ENCODE measurements around the gene LSM6.

LSM6 gene

DNA sequence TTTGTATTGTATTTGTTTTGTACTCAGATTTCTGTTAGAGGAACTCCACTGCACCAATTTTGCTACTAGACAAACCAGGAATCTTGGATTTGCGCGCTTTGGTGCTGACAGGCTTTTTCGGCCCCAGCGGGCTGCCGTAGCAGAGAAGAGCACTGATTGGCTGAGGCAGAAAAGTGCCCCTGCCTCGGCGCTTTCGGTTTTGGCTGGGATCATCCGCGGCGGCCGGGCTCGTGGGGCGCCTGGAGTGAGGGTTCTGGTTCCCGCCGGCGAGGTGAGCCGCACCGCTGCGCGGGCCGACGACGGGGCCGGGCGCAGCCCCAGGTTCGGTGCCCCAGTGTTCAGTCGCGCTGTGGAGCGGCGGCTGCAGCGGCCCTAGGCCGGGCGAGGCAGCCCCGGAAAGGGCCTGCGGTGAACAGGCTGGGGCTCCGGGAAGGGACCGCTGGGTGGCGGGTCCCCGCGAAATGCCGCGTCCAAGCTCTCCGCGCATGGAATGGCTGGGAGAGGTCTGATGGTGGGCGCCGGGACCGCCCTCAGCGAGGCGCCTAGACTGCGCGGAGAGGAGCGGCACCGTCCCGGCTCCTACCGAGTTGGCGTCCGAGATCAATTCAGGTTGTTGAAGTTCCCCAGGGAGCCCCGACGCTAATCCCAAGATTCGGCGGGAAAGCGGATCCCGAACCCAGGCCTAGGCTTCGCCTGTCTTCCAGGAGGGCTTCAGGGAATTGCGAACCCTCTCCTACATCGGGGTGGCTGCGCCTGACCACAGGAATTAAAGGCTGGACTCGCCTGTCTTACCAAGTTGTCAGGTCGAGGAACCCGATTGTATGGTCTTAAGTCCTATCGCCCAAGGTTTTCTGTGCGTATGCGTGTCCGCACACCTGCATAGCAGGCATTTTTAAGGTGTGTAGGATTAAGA is at the start of gene LSM6:
Gene LSM6 (plus strand): TSS at position 178 of the 913 bp plus-strand sequence. CDS start 7,204 bp downstream, outside the sequence.
- DNase-seq (ENCODE audit: low read depth), result peak; percentile 40

DNA sequence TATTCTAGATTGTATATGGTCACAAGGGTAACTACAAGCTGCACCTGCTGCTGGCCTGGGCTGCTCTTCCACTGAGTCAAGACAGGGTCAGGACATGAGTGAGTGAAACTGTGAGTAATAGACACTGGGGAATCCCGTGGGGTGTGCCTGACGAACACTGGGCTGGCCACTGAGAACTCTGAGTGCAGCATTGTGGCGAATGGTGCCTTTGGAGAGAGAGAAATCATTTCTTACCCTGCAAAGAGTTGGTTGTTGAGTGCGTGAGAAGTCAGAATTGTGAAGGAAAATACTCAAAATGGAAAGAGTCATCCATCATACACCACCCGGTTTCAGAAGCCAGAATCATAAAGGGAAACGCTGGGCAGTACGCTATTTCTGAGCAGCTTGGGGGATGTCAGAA is 43.1 kb upstream of the LSM6 start:
- no peak for DNase-seq (ENCODE audit: low read depth)

DNA sequence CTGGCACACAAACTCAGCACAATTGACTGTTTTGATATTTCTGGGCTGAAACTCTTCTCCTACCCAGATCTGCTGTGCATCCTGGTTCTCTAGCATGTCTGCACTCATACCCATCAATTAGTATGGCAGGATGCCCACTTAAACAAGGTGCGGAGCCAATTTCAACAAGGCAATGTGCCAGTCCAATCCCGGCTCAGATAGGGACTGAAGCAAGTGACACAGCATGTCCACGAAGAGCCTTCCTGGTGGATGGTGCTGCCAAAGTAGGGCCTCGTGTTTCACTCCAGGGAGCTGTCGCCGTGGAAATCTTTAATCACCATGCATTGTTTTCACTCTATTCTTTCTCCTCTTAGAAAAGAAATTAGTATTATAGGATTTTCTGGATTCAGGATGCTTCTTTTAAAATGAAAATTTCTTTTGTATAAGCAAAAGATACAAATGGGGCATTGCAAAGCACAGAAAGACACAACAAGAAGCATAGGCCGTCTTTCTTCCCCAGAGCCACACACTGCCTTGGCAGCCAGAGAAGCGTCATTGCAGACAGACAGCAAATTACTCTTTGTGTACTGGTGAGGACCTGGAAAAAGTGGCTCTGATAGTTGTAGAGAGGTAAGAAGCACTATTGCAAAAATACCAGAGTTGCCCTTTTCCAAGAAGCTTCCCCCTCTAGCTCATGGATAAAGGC is 40.6 kb upstream of the LSM6 start:
- DNase-seq (ENCODE audit: low read depth), result no peak

DNA sequence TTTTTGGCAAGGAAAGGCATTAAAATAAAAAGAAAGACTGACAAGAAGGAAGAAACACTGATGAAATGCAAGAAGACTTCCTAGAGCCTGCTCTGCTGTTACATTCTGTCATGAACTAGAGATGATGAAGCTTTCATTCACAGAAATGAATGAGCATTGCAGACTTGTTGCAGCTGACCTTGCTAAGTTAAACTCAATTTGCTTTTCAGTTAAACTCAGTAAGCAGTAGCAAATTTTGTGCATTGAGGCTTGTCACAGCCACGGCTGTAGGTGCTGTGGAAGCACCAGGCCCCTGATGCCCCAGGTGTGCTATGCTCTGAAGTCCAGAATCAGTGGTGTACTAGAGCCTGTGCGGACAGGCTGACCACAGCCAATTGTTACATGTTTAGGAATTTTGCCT is 39.6 kb upstream of the LSM6 start:
- no peak for DNase-seq (ENCODE audit: low read depth)

DNA sequence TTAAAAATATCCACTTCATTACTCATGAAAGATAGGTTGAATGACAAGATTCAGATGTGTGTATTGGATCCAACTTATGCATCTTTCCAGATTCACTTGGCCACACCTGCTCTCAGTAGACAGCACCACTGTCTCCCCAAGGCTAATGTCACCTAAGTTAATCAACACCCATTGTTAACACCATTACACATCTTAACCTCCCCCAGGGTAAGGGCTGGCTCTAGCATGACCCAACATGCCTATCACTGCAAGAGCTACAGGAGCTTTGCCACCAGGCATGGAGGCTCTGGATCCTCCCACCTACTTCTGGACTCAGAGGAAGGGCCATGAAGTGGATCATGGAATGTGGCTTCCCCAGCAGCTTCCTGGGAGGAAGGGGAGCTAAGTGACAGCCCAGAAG is 32.8 kb upstream of the LSM6 start:
- no peak for DNase-seq (ENCODE audit: low read depth)

DNA sequence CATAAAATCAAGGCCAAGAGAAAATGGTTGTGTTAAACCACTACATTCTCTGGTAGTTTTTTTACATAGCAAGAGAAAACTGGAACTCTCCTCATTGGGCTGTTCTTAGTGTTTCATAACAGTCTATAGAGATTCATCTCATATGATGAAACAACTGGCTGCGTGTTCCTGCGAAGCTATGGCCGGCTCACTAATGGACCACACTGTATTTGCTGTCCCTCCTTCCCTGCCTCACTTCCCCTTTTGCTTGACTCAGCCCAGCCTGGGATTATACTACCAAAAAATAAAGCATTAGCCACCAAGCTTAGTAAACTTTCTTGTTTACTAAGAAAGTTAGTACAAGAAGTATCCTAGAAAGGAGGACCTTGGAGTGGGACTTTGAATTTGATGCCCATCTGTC is 31.6 kb upstream of the LSM6 start:
- DNase-seq (ENCODE audit: low read depth), result no peak

DNA sequence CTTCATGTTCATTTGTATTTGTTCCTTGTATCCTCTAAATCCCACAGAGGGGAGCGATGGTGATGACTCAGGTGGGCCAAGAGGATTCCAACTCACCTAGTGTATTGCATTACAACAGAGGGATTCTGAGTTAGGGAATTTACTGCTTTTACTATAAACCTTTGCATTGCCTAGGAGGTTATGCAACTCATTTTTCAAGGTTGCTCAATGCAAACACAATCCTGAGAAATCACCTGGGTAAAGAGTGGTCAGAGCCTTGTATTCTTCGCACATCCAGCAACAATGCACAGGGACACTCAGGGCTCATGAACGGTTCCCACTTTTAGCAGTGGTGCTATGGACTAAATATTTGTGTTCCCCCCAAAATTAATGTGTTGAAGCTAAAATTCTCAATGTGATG is 28.6 kb upstream of the LSM6 start:
- no peak for DNase-seq (ENCODE audit: low read depth)

DNA sequence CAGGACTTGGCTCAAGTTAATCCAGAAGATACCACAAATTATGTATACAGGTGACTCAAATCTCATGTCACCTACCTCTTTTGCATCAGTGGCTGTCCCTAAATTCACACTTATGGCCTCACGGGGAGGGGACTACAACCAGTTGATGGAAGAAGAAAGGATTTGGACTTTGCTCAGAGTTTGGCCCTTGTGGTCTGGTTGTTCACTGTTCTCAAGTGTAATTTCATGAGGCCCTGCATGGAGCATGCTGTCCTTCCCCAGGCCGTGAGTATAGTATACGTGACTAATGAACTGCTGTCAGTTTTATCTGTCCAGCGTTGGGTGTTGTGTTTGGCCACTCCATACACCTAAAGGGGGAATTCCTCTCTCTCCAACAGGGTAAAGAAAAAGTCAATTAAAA is 27.5 kb upstream of the LSM6 start:
- DNase-seq (ENCODE audit: low read depth), result no peak

DNA sequence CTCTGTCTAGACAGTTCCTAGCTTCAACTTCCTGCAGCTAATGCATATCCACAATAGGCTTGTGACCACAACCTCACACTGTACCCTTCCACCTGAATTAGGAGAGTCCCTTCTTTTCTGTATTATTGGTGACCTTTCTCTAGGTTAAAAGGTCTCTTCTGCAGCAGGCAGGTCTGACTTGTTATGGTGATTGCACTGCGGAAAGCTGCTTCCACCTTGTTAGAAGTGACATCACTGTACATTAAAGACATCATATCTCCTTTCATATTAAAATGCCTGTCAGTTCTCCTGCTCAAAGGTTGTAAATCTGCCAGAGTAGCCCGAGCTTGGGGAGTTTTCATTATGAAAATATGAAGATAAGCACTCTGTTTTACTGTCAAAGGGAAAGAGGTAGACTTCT is 21.5 kb upstream of the LSM6 start:
- no peak for DNase-seq (ENCODE audit: low read depth)

DNA sequence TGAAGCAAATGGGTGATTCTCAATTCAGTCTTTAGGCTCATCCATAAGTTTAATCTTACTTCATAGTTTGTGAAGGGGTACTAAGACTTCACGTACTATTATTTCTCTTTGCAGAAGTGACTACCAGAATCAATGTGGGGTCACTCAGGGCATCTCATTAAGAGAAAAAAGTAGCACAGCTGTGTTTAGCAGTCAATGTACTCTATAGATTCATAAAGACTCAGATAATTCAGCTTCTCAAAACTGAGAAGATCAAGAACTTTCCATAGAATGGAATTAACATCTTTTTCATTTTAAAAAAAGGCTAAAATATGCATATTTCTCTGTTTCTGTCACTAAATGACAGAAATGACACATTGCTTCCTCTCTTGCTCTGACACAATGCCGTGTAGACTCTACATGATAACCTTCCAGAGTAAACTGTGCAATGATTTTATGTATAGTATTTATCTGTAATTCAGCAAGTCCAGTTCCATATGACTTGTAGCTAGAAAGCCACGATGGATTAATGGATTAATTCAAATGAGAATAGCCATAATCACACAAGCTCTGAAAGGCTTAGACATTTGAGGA is 20.3 kb upstream of the LSM6 start:
- no peak for DNase-seq (ENCODE audit: low read depth)

DNA sequence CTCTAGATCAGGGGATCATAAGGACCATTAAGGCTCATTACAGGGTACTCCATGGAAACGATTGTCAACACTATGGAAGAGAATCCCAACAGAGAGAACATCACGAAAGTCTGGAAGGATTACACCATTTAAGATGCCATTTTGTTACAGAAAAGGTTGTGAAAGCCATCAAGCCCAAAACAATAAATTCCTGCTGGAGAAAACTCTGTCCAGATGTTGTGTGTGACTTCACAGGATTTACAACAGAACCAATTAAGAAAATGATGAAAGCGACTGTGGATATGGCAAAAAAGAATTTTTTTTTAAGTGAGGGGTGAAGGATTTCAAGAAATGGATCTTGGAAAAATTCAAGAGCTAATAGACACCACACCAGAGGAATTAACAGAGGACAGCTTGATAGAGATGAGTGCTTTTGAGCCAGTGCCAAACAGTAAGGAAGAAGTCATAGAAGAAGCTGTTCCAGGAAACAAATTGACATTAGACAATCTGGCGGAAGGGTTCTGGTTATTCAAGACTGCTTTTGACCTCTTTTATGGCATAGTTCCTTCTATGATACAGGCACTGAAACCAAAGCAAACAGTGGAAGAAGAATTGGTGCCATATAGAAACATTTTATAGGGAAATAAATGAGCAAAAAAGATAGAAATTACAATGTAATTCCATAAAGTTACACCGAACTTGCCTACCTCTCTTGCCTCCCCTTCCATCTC is 17.3 kb upstream of the LSM6 start:
- DNase-seq (ENCODE audit: low read depth), result no peak

DNA sequence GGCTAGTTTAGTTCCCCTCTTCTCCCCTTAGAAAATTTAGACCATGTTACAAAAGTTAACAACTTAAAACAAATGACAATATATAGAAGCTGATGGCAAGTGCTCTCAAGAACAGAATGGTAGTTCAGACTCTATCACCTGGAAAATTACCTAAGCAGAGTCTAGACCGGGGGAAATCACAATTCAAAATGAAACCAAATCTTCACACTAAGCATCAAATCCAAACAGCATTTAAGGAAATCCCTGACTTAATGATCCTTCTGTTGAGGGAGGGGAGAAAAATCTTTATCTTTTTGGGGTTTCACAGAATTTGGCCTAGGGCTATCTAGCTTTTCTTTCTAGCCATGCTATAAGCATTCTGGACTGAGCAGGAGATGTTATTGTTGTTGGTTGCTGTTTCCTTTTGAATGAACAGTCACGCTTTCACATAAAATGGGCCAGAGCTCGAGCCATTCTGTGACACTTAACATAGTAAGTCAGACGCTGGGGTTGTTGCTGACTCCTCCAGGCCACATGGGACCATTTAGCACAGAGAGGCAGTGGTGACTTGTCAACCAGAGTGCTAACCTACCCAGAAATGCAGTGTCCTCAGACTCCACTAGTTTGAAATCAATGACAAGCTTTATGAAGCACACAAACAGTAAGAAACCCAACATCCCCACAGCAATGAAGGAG is 16.0 kb upstream of the LSM6 start:
- no peak for DNase-seq (ENCODE audit: low read depth)

DNA sequence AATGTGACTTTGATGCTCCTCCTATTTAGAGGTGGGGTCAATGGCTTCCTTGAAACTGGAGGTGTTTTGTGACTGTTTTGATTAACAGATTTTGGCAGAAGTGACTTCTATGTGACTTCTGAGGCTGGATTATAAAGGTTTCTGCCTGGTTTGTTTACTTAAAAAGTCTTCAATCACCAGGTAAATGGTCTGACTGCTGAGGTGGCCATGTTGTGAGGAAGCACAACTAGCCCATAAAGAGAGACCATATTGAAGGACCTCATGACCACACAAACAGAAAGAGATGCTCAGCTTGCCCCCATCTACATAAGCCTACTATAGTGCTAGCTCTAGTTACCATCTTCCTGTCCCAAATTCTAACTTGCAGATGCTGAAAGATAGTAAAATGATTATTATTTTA is 14.3 kb upstream of the LSM6 start:
- DNase-seq (ENCODE audit: low read depth), result no peak

DNA sequence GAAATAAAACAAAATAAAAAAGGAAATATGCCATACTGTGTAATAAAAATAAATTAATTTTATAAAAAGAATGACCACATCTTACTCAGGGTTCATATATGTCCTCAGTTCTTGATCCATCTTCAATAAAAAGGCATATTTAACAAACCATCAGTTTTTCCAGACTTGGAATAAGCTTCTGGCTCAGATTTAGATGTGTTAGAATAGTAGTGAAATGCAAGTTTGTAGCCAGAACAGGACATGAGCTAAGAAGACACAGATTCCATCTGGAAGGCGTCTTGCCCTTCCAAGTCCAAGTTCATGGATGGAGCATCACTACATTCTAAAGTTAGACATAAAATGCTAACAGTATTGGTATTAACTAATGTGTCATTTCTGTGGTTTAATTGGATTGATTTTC is 10.3 kb upstream of the LSM6 start:
- no peak for DNase-seq (ENCODE audit: low read depth)

DNA sequence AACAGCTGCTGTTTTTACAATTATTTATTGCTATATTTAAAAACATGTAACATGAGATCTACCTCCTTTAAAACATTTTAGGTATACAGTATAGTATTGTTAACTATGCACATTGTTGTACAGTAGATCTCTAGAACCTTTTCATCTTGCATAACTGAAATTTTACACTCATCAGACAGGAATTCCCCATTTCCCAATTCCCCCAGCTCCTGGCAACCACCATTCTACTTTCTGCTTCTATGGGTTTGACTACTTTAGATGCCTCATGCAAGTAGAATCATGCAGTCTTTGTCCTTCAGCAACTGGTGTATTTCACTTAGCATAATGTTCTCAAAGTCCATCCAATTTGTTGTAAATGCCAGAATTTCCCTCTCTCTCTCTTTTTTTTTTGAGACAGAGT is 9.7 kb upstream of the LSM6 start:
- DNase-seq (ENCODE audit: low read depth), result no peak

DNA sequence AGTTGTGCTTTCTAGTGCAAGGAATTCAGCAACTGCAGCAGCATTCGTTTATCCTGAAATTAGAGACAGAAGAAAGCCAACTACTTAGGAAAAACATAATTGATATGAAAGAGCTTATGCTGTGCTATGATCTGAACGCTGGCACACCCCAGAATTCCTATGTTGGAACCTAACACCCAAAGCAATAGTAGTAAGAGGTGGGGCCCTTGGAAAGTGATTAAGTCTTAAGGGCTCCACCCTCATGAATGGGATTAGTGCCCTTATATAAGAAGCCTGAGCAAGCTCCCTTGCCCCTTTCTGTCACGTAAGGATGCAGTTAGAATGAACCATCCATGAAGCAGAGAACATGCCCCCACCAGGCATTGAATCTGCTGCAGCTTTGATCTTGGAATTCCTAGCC is 5.4 kb upstream of the LSM6 start:
- no peak for DNase-seq (ENCODE audit: low read depth)

DNA sequence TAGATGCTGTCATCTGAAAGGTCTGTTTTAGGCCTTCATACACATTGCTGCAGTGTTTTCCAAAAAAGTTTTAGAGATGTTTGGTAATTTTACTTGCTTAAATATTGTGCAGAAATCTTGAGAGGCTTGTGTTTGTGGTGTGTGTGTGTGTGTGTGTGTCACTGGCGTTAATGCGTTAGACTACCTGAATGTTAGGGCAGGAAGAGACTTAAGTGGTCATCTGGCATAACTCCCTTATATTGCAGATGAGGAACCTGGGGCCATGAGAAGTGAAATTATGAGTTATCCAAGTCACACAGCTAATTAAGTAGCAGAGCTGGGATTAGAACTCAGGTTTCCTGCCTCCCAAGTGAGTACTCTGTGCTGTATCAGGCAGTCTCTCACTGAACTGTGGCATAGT is 1.4 kb downstream of the LSM6 start:
- DNase-seq (ENCODE audit: low read depth), result no peak

DNA sequence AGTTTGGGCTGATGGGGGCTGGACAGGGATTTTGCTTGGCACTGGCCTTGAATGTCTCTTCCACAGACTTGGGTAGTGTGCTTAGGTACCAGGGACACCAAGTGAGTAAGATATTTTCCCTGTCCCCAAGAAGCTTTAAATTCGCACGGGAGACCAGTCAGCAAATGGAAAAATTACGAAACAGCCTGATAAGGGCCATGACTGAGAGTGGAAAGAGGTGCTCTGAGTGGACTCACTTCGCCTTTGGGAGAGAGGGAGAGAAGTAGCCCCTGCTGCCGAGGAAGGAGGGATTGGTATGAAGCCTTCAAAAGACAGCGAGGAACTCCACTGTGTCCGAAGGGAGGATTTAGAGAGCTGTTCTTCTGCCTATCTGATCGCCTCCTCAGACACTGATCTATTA is 2.6 kb downstream of the LSM6 start:
- no peak for DNase-seq (ENCODE audit: low read depth)

DNA sequence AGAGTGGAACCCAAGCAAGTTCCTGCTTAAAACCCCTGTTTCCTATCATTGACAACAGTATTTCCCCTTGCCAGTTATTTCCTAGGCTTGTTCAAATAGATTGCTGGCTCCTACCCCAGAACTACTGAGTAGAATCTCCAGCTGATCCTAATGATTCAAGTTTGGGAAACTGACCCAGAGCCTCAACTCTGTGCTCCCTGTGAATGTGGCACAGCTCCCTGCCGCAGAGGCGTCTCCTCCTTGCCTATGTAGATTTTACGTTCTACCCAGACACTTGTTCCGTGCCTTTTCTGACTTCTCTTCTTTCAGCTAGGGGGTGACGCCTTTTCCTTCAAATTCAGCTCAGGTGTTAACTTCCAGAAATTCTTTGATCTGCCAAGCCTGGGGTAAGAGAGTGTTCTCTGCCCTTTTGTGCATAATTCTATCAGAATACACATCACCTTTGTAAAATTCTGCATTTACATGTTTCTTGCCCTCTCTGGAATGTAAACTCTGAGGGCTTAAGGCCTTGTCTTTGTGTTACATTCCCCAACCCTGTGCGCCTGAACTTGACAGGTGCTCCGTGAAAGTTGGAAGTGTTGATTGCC is 4.4 kb downstream of the LSM6 start:
- no peak for DNase-seq (ENCODE audit: low read depth)

DNA sequence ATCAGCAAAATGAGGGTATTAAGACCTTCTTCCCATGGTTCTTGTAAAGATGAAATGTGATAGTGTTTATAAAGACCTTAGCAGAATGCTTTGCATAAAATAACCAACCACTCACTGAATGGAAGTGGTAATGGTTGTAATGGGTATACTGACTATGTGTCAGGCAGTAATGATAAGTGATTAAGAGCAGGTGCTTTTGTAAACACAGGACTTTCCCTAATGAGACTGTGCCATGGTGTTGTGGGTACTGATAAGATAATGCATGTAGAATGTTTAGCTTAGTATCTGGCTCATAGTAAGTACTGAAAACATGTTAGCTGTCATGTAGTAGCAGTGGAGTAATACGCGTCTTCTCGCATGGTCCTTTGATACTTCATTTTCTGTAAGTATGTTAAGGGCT is 6.9 kb downstream of the LSM6 start:
- DNase-seq (ENCODE audit: low read depth), result no peak

DNA sequence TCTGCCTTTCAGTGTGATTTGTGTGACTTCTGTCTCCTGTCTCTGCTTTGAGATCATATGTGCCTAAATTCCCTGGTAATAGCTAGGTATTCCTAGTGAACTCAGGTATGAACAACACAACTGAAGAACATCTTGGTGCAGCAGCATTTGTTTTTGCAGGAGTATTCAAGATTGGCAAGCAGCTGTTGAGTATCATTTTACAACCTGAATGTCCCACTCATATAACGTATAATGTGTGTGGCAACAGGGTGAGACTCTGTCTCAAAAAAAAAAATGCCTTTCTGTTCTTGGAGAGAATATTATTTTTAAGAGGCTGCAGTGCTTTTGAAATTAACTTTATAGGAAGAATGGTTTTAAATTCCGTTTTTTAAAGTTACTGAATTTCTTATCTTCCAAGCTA is 7.7 kb downstream of the LSM6 start:
- no peak for DNase-seq (ENCODE audit: low read depth)

DNA sequence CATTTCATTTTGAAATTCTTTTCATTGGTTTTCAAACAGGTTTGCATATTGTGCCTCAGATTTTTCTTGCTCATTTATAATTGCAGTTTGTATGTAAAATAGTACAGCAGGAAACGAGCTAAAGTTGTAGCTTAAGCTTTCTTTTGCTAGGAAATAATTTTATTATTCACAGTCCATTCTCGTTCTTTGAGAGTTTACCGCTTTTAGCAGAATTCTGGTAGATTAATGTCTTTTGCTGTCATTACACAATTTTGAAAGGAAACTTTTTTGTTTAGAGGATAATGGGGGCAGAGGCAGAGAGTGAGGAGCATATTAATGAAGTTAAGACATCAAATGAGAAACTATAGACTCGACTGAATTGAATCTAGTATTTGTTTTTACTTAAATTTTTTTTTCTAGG is 10.5 kb downstream of the LSM6 start:
- no peak for DNase-seq (ENCODE audit: low read depth)
